H9 (cell line): Measurements from ENCODE around the gene PCDHGB4. TPM values are rescaled to one million over a fixed set of nuclear protein-coding genes. Genes with fewer than 3 reads are reported as not detected.

Source experiments
- DNase-seq: peaks from one replicate; pipeline ENCODE4 v3.0.0-alpha.2; 2017
- H2AFZ ChIP-seq: one replicate; pipeline ENCODE4 v1.6.1; 2013; ENCODE audit warnings: mild to moderate bottlenecking, low read length, control low read depth, moderate library complexity
- H2AK5ac ChIP-seq: 2 replicates; pipeline ENCODE4 v1.6.1; 2013; ENCODE audit warnings: low read length, control low read depth, mixed read lengths; ENCODE audit not compliant: insufficient read length
- H2BK120ac ChIP-seq: one replicate; pipeline ENCODE4 v1.6.1; 2013; ENCODE audit warnings: low read depth, mild to moderate bottlenecking, low read length, control low read depth, inconsistent platforms; ENCODE audit not compliant: poor library complexity, severe bottlenecking
- H2BK12ac ChIP-seq: 2 replicates; pipeline ENCODE4 v1.6.1; 2013; ENCODE audit warnings: low read length, control low read depth, mixed read lengths, low read depth; ENCODE audit not compliant: insufficient read length
- H2BK15ac ChIP-seq: 2 replicates; pipeline ENCODE4 v1.6.1; 2013; ENCODE audit warnings: low read depth, low read length, control low read depth
- H2BK20ac ChIP-seq: one replicate; pipeline ENCODE4 v1.6.1; 2013; ENCODE audit warnings: low read depth, mild to moderate bottlenecking, low read length, control low read depth, inconsistent platforms; ENCODE audit not compliant: poor library complexity, severe bottlenecking
- H2BK5ac ChIP-seq: 2 replicates; pipeline ENCODE4 v1.6.1; 2013; ENCODE audit warnings: low read length, control low read depth, mixed read lengths; ENCODE audit not compliant: insufficient read length
- H3K14ac ChIP-seq: 2 replicates; pipeline ENCODE4 v1.6.1; 2013; ENCODE audit warnings: low read length, control low read depth; ENCODE audit not compliant: insufficient read depth
- H3K18ac ChIP-seq: 2 replicates; pipeline ENCODE4 v1.6.1; 2013; ENCODE audit warnings: low read depth, mild to moderate bottlenecking, mixed read lengths, low read length, control low read depth; ENCODE audit not compliant: insufficient read length
- H3K23ac ChIP-seq: 2 replicates; pipeline ENCODE4 v1.6.1; 2013; ENCODE audit warnings: low read length, control low read depth, mixed read lengths, low read depth; ENCODE audit not compliant: insufficient read length
- H3K23me2 ChIP-seq: 2 replicates; pipeline ENCODE4 v1.6.1; 2013; ENCODE audit warnings: low read depth, mild to moderate bottlenecking, mixed read lengths, low read length, control low read depth; ENCODE audit not compliant: insufficient read length, poor library complexity, severe bottlenecking
- H3K27ac ChIP-seq: 2 replicates; pipeline ENCODE4 v1.5.1; 2013; ENCODE audit warnings: low read length, control low read depth, mixed read lengths, low read depth; ENCODE audit not compliant: insufficient read length
- H3K27me3 ChIP-seq: 2 replicates; pipeline ENCODE4 v1.6.1; 2013; ENCODE audit warnings: low read length, control low read depth, inconsistent platforms; ENCODE audit not compliant: insufficient read depth
- H3K4ac ChIP-seq: 2 replicates; pipeline ENCODE4 v1.6.1; 2013; ENCODE audit warnings: low read depth, mild to moderate bottlenecking, control low read depth, inconsistent platforms, low read length, moderate library complexity
- H3K4me1 ChIP-seq: 2 replicates; pipeline ENCODE4 v1.6.1; 2013; ENCODE audit warnings: low read length, control low read depth, inconsistent platforms; ENCODE audit not compliant: insufficient read depth
- H3K4me2 ChIP-seq: 2 replicates; pipeline ENCODE4 v1.6.1; 2013; ENCODE audit warnings: low read length, control low read depth, mixed read lengths; ENCODE audit not compliant: insufficient read length, insufficient read depth
- H3K56ac ChIP-seq: 2 replicates; pipeline ENCODE4 v1.6.1; 2013; ENCODE audit warnings: low read depth, mild to moderate bottlenecking, mixed read lengths, low read length, control low read depth; ENCODE audit not compliant: insufficient read length
- H3K79me1 ChIP-seq: 2 replicates; pipeline ENCODE4 v1.6.1; 2013; ENCODE audit warnings: low read depth, mild to moderate bottlenecking, moderate library complexity, low read length, control low read depth, inconsistent platforms; ENCODE audit not compliant: insufficient read depth, poor library complexity, severe bottlenecking
- H3K79me2 ChIP-seq: 2 replicates; pipeline ENCODE4 v1.6.1; 2013; ENCODE audit warnings: low read length, control low read depth, inconsistent platforms; ENCODE audit not compliant: insufficient read depth
- H3K9ac ChIP-seq: 2 replicates; pipeline ENCODE4 v1.6.1; 2013; ENCODE audit warnings: low read length, control low read depth, mixed read lengths; ENCODE audit not compliant: insufficient read length; ENCODE audit errors: extremely low read depth
- H3K9me3 ChIP-seq: one replicate; pipeline ENCODE4 v1.6.1; 2013; ENCODE audit warnings: low read depth, low read length, inconsistent platforms; ENCODE audit not compliant: control insufficient read depth
- H3T11ph ChIP-seq: one replicate; pipeline ENCODE4 v1.6.1; 2013; ENCODE audit warnings: mild to moderate bottlenecking, low read length, control low read depth, inconsistent platforms
- H4K20me1 ChIP-seq: one replicate; pipeline ENCODE4 v1.6.1; 2013; ENCODE audit not compliant: control insufficient read depth, insufficient read length, insufficient read depth
- H4K5ac ChIP-seq: 2 replicates; pipeline ENCODE4 v1.6.1; 2013; ENCODE audit warnings: low read depth, mild to moderate bottlenecking, mixed read lengths, low read length, control low read depth; ENCODE audit not compliant: insufficient read length
- H4K8ac ChIP-seq: replicated peaks from 2 replicates; pipeline ENCODE4 v1.6.1; 2013; ENCODE audit warnings: low read length, control low read depth, mixed read lengths, low read depth; ENCODE audit not compliant: insufficient read length
- H4K91ac ChIP-seq: 2 replicates; pipeline ENCODE4 v1.6.1; 2013; ENCODE audit warnings: low read depth, mild to moderate bottlenecking, moderate library complexity, mixed read lengths, low read length, control low read depth; ENCODE audit not compliant: insufficient read length
- H3K27ac Mint-ChIP-seq, 3 experiments: 2 replicates in 2 of 3; 3 replicates in 1 of 3; pipeline ENCODE4 v1.8.0; 2020 to 2021; ENCODE audit warnings: mixed read lengths in 3 of 3, mild to moderate bottlenecking in 1 of 3, moderate library complexity in 1 of 3
- H3K27me3 Mint-ChIP-seq: 2 replicates; pipeline ENCODE4 v1.8.0; 2021; ENCODE audit warnings: low read depth, mild to moderate bottlenecking, moderate library complexity, mixed read lengths
- H3K36me3 Mint-ChIP-seq, 3 experiments: 2 replicates in 2 of 3; 3 replicates in 1 of 3; pipeline ENCODE4 v1.8.0; 2020 to 2021; ENCODE audit warnings: low read depth in 3 of 3, mixed read lengths in 3 of 3; ENCODE audit not compliant: insufficient read depth in 1 of 3
- H3K4me1 Mint-ChIP-seq, 2 experiments: 2 replicates each; pipeline ENCODE4 v1.8.0; 2020; ENCODE audit warnings: mixed read lengths in 2 of 2
- H3K4me3 Mint-ChIP-seq, 2 experiments: 2 replicates in 1 of 2; 3 replicates in 1 of 2; pipeline ENCODE4 v1.8.0; 2020 to 2021; ENCODE audit warnings: mild to moderate bottlenecking in 2 of 2, mixed read lengths in 2 of 2, moderate library complexity in 1 of 2
- H3K9me3 Mint-ChIP-seq, 2 experiments: 2 replicates in 1 of 2; 3 replicates in 1 of 2; pipeline ENCODE4 v1.8.0; 2020; ENCODE audit warnings: mild to moderate bottlenecking in 2 of 2, mixed read lengths in 2 of 2, moderate library complexity in 1 of 2
- WGBS: extraction: QIAGEN DNeasy Blood & Tissue Kit; methylation state at CpG from one replicate; pipeline ENCODE4 v1.1.7; 2013; ENCODE audit warnings: missing lambda C conversion rate, low lambda C conversion rate, mixed read lengths; ENCODE audit not compliant: insufficient read length; ENCODE audit errors: extremely low coverage; 5-methylcytosine and 5-hydroxymethylcytosine counted together
- total RNA-seq: library from RNA; stranded (reverse); gene quantifications from 2 replicates; pipeline ENCODE4 v1.2.1, GENCODE V29; 2021
- TF ChIP-seq, protein P1 (sequence below): fragments of 200-600 bp; sonication (generic); conservative IDR thresholded peaks from 3 replicates; pipeline ENCODE4 v1.8.0; 2021; ENCODE audit warnings: antibody characterized with exemption, mild to moderate bottlenecking

PCDHGB4 gene
- total RNA-seq, 1 experiment from 2014 or later, result 4.2 TPM

DNA sequence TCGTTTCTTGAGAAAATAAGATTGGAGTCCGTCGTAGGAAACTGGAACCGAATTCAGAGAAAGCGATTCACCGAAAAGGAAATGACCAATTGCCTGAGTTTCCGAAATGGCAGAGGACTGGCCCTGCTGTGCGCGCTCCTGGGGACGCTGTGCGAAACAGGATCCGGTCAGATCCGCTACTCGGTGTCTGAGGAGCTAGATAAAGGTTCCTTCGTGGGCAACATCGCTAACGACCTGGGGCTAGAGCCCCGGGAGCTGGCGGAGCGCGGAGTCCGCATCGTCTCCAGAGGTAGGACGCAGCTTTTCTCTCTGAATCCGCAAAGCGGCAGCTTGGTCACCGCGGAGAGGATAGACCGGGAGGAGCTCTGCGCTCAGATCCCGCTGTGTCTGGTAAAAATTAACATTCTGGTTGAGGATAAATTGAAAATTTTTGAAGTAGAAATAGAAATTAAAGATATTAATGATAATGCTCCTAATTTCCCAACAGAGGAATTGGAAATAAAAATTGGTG lies 43.5 kb upstream of the PCDHGB4 start:
- peaks cover 9% of the 10 kb centered on the region for H3K27me3 Mint-ChIP-seq
- peak overlapping the region; percentile 35 for H2AFZ ChIP-seq

More for the DNA sequence above, 43.5 kb upstream of the PCDHGB4 start:
- no peak overlapping the region for H3K27ac Mint-ChIP-seq
- Histone ChIP-seq H2BK12ac (no peak overlapping the region), H4K8ac (no peak overlapping the region), H3K79me2 (no peaks in the 10 kb centered on the region), H3K9me3 (peaks cover 25% of the 10 kb centered on the region), H3K14ac (no peak overlapping the region), H2BK15ac (no peak overlapping the region), H3K4me2 (no peak overlapping the region), H3K23ac (no peak overlapping the region), H3K23me2 (no peaks in the 10 kb centered on the region), H2BK5ac (no peak overlapping the region), H3K27me3 (no peaks in the 10 kb centered on the region), H2BK120ac (no peak overlapping the region), H3K18ac (no peak overlapping the region), H4K20me1 (no peaks in the 10 kb centered on the region), H4K5ac (no peak overlapping the region), H2BK20ac (no peak overlapping the region), H3K4me1 (no peaks in the 10 kb centered on the region), H2AK5ac (no peak overlapping the region), H3K79me1 (no peaks in the 10 kb centered on the region), H3K9ac (no peak overlapping the region), H3K27ac (no peak overlapping the region), H3K56ac (no peak overlapping the region), H3T11ph (no peak overlapping the region), H4K91ac (no peak overlapping the region), H3K4ac (no peak overlapping the region)
- TF ChIP-seq, protein P1, sequence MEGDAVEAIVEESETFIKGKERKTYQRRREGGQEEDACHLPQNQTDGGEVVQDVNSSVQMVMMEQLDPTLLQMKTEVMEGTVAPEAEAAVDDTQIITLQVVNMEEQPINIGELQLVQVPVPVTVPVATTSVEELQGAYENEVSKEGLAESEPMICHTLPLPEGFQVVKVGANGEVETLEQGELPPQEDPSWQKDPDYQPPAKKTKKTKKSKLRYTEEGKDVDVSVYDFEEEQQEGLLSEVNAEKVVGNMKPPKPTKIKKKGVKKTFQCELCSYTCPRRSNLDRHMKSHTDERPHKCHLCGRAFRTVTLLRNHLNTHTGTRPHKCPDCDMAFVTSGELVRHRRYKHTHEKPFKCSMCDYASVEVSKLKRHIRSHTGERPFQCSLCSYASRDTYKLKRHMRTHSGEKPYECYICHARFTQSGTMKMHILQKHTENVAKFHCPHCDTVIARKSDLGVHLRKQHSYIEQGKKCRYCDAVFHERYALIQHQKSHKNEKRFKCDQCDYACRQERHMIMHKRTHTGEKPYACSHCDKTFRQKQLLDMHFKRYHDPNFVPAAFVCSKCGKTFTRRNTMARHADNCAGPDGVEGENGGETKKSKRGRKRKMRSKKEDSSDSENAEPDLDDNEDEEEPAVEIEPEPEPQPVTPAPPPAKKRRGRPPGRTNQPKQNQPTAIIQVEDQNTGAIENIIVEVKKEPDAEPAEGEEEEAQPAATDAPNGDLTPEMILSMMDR, result no peak
- H3K4me1 Mint-ChIP-seq, result peaks cover 0 to 4% of the 10 kb centered on the region in 2 experiments; a peak in 2 of 4 replicates
- WGBS, result no CpG with 5 or more reads among the region's 31 CpGs
- H3K36me3 Mint-ChIP-seq, result peaks cover 15 to 47% (median 32%) of the 10 kb centered on the region in 3 experiments
- no peak overlapping the region for H3K4me3 Mint-ChIP-seq
- peaks cover 61 to 72% of the 10 kb centered on the region in 2 experiments for H3K9me3 Mint-ChIP-seq
- no peak for DNase-seq
